Posterior cingulate gyrus (tissue), 11 donors: ENCODE data around the gene TCTA.
A peak's percentile ranks its signal among the peaks of the same experiment; 100 is the strongest.

Experiments used
- DNase-seq, 10 donors: peaks; one replicate each; pipeline versions ENCODE4 v3.0.0 to v3.0.0-alpha.2; 2020 to 2021; ENCODE audit warnings: mixed read lengths in 3 of 10
- intact Hi-C: fragments of 100-400 bp; cut with DNase I; formaldehyde crosslinking; loops from one replicate; pipeline ENCODE4 v1.15.1; 2023

Gene TCTA

DNA sequence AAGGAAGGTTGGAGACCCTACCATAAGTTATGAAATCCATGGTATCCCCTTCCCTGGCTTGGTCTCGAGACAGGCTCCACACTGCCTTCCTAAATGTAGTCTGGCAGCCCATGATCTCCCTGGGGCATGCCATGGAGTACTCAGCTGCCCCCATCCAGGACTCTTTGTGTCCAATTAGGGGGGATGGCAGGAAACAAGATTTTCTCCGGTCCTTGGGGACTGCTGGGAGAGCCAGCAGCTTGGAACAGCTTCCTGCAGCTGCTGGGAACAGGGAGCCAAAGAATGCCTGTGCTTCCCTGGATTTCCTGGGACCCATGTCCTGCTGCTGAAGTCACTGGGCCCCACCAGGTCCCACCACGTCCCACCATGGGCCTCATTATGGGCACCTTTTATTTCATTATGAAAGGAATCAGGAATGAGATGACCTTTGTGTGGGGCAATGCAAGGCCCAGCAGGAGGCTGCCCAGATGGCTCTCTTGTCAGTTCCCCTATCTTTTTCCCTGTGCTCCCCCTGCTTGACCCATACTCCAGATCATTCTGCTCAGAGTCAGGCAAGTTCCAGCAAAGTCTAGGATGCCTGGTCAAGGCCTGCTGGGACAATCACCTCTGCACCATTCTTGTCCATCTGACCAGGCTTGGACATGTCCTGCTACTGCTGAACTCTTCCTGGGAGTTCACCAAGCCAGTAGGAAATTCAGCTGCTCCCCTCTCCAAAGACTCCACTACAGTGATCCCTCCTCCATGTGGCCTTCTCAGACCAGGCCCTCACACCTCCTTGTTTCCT is 42.9 kb downstream of the TCTA start:
- DNase-seq, result no peak
- intact Hi-C loops, result no loop called here

DNA sequence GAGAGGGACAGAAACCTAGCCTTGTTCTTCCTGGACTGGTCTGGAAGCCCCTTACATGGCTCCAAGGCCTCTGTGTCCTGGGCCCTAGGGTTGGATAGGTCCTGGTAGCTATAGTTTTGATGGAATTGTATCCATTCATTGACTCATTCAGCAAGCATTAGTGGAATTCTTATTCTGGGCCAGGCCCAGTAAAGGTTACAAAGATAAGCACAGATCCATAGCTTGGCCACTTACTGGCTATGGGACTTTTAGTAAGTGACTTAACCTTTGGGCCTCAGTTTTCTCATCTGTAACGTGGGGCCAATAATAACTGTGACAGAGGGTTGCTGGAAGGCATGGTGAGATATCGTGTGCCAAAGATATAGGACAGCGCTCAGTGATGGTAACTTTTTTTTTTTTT is 44.2 kb downstream of the TCTA start:
- DNase-seq, result no peak
- intact Hi-C loops, result no loop called here

DNA sequence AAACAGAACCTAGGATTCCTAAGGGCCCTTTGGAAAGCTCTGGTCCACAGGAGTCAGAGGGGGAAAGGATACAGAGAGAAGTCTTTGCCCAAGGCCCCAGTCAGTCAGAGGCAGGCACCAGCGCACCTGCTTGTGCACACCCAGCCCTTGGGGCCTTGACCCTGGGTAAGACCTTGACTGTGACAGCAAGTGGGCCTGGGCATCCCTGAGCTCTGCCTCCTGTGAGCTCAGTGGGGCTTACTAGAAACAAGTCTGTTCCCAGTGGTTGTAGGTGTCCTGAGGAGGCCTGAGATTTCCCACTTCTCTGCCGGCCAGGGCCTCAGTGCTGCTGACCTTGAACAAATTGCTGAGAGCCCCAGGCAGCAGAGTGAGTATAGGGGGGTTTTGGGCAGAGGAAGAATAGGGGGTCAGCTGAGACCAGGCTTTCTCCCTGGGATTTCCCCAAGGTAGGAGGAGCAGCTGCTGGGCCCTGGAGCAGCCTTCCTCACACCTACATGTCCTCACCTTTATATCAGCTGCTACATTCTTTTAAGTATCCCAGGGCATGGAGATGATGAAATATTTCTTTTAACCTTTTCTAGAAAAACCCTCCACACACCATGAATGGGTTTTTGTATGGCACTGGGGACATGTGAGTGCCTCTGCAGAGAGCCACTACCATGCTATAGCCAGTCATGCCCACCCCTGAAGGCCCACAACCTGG is 48.1 kb downstream of the TCTA start:
- intact Hi-C loops, result no loop called here
- peak in 2 of 10 donors; percentile 40 to 67 for DNase-seq

DNA sequence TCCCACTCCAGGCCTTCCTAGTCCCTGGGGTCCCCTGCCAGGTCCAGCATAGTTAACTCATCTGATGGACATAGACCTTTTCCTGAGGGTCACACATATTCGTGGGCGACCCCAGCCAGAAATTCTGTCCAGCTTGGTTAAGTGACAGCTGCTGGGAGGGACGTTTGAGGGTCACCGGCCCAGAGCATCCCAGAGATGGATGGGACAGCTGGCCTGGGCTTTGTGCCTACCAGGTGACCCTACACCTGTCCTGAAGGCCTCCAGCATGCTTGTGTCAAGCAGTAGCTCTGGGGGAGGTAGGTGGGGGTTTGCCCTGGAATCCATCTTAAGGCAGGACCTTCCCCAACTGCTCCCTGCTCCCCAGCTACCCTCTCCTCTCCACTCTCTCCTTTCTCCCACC is 48.7 kb downstream of the TCTA start:
- intact Hi-C loops, result no loop called here
- DNase-seq, result peak in 2 of 10 donors; percentile 26 to 75

DNA sequence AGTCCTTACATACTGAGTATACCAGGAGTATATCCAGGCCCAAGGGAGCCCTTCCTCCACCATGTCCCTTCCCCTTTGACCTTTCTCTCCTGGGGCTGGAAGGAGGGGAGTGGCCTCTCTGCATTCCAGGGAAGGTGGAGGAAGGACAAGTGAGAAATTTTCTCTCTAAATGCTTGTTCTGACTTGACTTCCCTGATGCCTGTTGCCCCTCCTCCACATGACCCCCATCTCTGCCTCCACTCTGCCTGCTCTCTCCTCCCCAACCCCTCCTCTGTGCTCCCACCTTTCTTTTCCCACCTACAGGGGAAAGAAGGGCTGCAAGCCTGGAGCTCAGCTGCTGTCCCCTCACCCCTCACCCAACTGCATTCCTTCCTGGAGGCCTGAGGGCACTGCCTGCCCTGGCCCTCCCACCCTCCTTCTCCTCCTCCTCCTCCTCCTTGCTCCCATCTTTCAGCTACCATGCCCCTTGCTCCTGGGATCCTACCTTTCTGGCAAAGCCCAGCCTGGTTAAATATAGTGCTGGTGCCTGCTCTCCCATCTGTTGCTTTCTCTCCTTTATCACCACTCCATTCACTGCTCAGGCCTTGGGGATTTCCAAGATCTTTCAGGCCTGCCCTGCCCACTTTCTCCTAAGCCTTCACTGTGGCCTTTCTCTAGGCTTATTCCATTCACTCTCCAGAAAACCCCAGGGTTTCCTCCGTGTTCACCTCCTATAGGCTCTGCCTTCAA is 49.4 kb downstream of the TCTA start:
- peak in 1 of 10 donors; percentile 24 for DNase-seq
- intact Hi-C loops, result no loop called here

DNA sequence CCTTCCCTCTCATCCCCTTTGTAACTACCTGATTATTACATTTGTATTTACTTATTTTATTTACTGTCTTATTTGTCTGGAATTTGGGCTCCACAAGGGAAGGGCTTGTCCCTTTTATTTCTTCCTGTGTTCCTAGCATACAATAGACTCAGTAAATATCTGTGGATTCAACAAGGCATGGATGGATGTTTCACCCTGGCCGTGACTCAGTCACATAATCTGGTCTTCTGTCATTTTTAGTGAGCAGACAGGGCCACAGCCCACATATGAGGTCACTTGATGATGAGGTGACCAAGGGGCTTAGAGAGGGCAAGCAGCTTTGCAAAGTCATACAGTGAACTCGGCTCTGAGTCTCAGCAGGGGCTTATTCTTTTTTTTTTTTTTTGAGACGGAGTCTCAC is 50.0 kb downstream of the TCTA start:
- intact Hi-C loops, result no loop called here
- peak in 1 of 10 donors; percentile 11 for DNase-seq

DNA sequence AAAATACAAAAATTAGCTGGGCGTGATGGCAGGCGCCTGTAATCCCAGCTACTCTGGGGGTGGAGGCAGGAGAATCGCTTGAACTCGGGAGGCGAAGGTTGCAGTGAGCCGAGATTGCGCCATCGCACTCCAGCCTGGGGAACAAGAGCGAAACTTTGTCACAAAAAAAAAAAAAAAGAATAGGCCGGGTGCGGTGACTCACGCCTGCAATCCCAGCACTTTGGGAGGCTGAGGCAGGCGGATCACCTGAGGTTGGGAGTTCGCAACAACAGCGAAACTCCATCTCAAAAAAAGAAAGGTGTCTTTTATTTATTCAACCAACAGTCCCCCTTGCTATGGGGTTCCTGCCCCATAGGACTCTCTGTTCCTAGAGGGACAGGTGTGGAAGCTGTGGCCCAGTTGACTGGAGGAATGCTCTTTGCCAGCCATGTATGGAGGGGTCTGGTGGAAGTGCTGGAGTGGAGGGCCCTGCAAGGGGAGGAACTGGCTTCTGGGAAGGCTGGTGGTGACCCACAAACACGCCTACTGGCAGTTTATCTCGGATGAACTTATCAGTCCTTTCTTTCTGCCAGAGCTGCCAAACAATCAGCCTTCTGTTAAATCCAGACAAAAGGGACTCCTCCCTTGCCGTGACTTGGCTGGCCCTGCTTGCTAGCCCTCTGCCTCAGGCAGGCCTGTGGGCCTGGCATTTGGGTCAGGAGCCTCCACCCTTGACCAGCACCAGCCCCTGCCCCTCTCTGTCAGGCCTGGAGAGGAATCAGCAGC is 53.2 kb downstream of the TCTA start:
- DNase-seq, result peak in 7 of 10 donors; percentile 8 to 85 (median 26)

More for the DNA sequence above, 53.2 kb downstream of the TCTA start:
- intact Hi-C loops, result no loop called here
